ENCODE data around the gene PLXNC1.

PLXNC1 gene

DNA sequence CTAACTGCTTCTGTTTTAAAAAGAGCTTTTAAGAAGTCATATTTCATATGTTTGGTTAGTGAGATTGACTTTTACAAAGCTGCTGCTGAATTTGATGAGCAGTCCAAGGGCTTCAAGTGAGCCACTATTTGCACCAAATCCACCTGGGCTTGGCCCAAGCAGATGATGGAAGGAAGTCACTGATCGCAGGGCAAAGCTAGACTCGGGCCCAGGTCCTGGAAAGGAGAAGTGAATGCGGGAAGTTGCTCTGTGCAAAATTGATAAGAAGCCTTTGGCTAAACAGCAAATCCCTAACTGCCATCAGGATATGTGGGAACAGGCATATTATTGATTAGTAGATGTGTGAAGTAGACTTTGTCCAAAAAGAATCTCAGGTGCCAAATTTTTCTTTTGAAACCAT is 30.5 kb downstream of the PLXNC1 start:
- Histone ChIP-seq H3K27ac (no peak overlapping the region), H3K4me3 (no peak overlapping the region)
- TF ChIP-seq, protein P1, sequence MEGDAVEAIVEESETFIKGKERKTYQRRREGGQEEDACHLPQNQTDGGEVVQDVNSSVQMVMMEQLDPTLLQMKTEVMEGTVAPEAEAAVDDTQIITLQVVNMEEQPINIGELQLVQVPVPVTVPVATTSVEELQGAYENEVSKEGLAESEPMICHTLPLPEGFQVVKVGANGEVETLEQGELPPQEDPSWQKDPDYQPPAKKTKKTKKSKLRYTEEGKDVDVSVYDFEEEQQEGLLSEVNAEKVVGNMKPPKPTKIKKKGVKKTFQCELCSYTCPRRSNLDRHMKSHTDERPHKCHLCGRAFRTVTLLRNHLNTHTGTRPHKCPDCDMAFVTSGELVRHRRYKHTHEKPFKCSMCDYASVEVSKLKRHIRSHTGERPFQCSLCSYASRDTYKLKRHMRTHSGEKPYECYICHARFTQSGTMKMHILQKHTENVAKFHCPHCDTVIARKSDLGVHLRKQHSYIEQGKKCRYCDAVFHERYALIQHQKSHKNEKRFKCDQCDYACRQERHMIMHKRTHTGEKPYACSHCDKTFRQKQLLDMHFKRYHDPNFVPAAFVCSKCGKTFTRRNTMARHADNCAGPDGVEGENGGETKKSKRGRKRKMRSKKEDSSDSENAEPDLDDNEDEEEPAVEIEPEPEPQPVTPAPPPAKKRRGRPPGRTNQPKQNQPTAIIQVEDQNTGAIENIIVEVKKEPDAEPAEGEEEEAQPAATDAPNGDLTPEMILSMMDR (IDR thresholded peaks at IDR 0.05) = no peak
- no peak for DNase-seq (ENCODE audit: low spot score)

DNA sequence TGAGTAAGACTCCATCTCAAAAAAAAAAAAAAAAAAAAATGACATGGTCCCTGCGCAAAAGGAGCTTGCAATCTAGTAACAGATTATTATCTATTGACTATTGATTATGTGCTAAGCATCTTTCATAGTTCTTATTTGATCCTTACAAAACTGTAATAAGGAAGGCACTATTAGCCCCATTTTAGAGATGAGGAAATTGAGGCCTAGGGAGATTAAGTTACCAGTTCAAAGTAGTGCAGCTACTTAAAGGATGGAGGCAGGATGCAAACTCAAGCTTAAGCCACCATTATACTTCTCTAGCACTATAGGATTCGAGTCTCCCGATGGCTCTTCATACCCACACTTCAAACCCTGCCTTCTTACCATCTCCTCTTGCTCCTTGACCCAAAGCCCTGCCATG is 31.3 kb downstream of the PLXNC1 start:
- H3K4me3 ChIP-seq = no peak overlapping the region
- TF ChIP-seq, protein P1 (IDR thresholded peaks at IDR 0.05) = no peak
- DNase-seq (ENCODE audit: low spot score) = no peak
- H3K27ac ChIP-seq = no peak overlapping the region

DNA sequence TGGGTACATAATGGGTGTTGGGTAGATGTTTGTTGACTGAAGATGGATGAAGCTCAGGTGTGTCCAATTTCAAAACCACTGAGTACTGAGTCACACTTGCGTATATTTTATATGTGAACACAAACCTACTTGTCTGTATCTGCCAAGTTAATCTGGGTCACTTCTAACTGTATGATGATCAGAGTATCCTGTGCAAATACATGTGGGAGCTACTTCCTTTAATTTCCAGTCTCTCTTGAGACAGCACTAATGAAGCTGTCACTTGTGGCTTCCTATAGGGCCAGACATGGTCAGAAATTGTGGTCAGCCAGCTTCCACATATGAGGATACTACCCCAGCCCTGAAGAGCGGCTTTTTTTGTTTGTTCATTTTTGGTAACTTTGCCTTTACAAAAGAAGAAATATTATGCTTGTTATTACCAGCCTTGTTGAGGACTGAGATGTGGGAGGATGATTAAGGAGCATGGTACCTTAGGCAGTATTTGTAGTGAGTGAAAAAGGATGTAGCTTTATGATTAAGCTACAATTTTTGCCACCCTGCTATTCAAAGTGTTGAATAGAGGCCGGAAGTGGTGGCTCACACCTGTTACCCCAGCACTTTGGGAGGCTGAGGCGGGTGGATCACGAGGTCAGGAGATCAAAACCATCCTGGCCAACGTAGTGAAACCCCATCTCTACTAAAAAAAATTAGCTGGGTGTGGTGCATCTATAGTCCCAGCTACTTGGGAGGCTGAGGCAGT is 32.4 kb downstream of the PLXNC1 start:
- H3K4me3 ChIP-seq = no peak overlapping the region
- no peak overlapping the region for H3K27ac ChIP-seq
- DNase-seq (ENCODE audit: low spot score) = no peak
- TF ChIP-seq, protein P1 (IDR thresholded peaks at IDR 0.05) = no peak

DNA sequence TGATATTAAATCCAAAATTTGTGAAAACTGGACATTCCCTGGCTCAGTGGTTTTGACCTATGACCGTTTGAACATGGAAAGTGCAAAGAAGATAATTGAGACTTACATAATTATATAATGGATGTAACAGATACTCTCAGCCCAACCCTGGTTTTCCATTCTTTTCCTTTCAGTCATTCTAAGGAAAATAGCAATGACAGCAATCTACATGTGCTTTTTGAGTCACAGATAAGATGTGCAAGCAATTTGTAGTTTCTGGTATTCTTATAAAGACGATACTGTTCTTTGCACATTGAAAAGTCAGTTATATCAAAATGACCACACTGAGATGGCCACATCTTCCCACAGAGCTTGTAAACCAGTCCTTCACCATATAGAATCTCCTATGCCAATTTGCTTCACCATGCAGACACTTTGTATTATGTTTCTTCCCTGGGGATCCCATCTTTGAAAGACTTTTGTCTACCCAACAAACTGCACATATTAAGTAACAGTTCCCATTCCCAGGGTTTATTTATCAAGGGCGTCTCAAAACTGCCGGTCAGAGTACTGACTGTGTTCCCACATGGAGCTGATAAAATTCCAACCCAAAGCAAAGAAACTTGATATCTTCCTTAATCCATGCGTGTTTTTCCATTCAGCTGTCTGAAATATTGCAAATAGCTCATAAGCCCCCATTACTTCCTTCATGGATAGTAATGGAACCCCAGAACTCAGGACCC is 34.8 kb downstream of the PLXNC1 start:
- H3K4me3 ChIP-seq = no peak overlapping the region
- TF ChIP-seq, protein P1 (IDR thresholded peaks at IDR 0.05) = no peak
- no peak for DNase-seq (ENCODE audit: low spot score)
- no peak overlapping the region for H3K27ac ChIP-seq

DNA sequence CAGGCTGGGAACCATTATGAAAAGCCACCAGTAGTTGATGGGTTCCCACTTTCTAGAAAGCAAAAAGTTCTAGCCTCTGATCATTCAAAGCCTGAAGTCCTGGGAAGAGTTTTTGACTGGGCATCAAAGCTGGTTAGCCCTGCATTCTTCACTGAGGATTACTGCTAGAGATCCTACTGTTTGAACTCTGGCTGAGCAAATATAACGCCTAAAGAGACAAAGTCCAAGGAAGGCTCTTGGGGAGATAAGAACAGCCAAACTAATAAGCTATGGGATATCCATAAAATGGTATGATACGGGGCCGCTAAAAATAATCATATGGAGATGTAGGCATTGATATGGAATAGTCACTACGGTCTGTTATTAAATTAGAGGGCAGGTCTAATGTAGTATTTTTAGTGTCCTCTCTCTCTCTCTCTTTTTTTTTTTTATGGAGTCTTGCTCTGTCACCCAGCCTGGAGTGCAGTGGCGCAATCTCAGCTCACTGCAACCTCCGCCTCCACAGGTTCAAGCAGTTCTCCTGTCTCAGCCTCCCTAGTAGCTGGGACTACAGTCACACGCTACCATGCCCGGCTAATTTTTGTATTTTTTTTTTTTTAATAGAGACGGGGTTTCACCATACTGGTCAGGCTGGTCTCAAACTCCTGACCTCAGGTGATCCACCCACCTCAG is 35.5 kb downstream of the PLXNC1 start:
- Histone ChIP-seq H3K27ac (no peak overlapping the region), H3K4me3 (no peak overlapping the region)
- TF ChIP-seq, protein P1 (IDR thresholded peaks at IDR 0.05) = no peak
- no peak for DNase-seq (ENCODE audit: low spot score)

DNA sequence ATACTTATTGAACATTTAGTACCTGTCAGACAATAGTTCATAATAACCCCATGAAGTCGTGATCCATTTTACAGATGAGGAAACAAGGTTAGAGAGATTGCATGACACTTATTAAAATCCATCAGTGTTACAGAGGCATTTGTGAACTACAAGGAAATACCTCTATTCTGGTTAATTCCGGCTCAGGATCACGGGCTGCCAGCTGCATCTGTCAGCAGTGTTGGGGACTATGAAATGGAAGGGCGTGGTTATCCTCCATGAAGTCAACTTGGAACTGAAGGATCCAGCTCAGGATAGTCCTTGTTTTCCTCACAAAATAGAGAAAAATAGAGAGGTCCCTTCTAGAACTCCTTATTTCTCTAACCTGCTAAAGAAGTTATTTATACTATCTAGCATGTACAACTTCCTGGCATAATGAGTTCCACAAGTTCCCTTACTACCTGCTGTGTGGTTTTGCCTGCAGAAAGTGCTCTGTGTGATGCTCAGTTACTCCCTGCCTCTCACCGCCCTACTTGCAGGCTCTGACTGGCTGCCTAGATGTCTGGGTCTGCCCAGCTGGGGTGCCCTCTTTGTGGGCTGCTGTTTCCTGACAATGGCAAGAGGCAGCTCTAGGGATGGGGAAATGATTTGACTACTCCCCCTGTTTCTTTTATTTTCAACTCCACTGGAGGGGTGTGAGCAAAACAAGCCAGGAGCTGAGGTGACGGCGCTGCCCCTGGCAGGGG is 36.8 kb downstream of the PLXNC1 start:
- no peak for DNase-seq (ENCODE audit: low spot score)
- Histone ChIP-seq H3K27ac (no peak overlapping the region), H3K4me3 (no peak overlapping the region)
- TF ChIP-seq, protein P1 (IDR thresholded peaks at IDR 0.05) = no peak
